HG03095 (cell line): ENCODE data around the gene OR4S2.

Source experiments
- ATAC-seq: cut with Tn5 transposase; IDR thresholded peaks from one replicate; pipeline ENCODE4 v1.9.1; 2021; ENCODE audit warnings: moderate library complexity; ENCODE audit not compliant: unreplicated experiment

OR4S2 gene, protein sequence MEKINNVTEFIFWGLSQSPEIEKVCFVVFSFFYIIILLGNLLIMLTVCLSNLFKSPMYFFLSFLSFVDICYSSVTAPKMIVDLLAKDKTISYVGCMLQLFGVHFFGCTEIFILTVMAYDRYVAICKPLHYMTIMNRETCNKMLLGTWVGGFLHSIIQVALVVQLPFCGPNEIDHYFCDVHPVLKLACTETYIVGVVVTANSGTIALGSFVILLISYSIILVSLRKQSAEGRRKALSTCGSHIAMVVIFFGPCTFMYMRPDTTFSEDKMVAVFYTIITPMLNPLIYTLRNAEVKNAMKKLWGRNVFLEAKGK

DNA sequence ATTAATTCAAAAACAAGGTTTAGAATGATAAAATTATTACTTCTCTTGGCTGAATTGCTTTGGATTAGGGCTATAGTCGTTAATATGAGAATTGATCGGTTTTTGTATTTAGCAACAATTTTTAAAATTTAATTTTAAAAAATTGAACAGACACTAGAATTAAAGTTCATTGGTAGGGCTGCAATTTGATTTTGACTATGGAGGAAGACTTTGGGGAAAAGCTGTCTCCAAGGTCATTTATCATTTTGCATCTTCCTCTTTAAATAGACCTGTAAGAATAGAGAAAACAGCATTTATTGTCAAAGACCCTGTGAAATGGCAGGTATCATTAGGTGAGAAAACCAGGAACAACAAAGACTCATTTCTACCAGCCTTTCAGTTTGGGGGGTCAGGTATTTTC is at the start of gene OR4S2:
TSS of gene OR4S2 (plus strand) at position 301 of the 400 bp plus-strand sequence. CDS start 2,577 bp downstream, outside the sequence.
- no peak for ATAC-seq

DNA sequence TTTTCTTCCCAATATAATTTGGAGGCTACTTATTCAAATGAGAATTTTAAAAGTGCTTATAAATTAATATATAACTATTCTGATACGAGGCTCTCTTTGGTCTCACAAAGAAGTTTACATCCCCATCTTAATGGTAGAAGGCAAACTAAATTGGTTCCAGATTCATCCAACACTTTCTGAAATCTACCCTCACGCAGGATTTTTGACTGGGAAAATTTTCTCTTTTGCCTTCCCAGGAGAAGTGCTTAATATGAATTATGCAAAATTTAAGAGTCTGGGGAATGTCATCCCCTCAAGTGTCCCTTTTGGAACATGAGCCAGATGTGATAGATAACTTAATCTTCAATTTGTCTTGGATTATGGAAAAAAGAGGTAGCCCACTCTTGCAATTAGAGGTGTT is 40.6 kb upstream of the OR4S2 start, which contains the start of gene OR4C11:
TSS of gene OR4C11 (minus strand) at position 101 of the 400 bp plus-strand sequence. CDS start 3,272 bp downstream, outside the sequence.
- ATAC-seq, result no peak

DNA sequence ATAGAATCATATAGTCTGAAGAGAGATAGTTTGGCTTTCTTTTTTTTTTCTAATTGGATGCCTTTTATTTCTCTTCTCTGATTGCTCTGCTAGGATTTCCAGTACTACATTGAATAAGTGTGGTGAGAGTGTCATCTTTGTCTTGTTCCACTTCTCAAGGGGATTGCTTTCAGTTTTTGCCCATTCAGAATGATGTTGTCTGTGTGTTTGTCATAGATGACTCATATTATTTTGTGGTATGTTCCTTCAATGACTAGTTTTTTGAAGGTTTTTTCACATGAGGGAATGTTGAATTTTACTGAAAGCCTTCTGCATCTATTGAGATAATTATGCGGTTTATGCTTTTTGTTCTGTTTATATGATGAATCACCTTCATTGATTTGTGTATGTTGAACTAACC is 23.6 kb upstream of the OR4S2 start:
- no peak for ATAC-seq

DNA sequence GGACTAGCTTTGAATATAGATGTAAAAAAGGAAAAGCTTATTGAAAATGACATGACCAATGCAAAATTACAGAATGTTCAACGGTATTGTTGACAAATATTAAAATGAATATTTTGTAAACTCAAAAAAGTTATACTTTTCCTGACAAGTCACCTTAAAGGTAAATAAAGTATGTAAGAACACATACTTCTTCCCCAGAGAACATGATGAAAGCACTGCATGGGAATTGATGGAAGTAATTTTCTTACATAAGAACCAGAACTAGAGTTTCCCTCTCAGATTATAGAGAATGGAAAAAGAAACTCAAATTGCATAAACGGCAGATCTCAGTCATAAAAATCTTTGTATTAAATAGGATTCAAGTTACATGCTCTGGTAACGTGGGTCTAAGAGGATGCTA is 13.3 kb upstream of the OR4S2 start, which contains the start of gene OR4P4:
TSS of gene OR4P4 (plus strand) at position 301 of the 400 bp plus-strand sequence.
- no peak for ATAC-seq

DNA sequence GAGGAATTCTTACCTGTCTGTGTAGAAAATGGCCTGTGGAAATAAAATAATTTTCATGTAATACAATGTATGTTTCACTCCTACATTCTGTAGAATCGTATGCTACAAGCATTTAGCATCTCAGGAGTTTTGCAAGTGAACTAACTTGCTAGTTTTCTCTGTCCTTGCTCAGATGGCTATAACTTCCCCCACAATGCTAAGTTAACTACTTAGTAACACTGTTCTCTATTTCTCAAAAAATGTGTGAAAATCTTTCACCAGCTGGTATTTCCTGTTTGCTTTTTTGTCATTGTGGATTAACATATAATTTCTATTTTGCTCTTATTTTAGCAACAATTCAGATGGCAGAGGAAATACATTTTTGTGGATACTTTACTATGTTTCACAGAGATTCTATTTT is 4.4 kb downstream of the OR4S2 start:
- ATAC-seq, result no peak

DNA sequence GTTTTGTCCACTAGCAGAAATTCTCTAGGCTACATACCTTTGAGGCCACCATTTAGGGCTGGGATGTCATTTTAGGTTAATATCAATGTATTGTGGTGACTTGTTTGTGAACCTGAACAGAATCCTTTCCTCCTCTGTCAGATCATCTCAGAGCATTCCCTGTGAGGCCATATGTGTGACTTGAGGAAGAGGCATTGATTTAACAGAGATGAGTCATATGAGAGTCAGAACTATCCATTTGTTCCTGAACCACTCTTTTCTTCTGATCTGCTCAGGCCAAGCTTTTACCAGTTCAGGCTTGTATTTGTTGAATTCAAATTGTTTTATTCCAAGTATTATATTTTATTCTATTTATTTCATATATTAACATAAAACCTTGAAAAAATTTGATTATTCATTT is 7.0 kb downstream of the OR4S2 start:
- ATAC-seq, result no peak

DNA sequence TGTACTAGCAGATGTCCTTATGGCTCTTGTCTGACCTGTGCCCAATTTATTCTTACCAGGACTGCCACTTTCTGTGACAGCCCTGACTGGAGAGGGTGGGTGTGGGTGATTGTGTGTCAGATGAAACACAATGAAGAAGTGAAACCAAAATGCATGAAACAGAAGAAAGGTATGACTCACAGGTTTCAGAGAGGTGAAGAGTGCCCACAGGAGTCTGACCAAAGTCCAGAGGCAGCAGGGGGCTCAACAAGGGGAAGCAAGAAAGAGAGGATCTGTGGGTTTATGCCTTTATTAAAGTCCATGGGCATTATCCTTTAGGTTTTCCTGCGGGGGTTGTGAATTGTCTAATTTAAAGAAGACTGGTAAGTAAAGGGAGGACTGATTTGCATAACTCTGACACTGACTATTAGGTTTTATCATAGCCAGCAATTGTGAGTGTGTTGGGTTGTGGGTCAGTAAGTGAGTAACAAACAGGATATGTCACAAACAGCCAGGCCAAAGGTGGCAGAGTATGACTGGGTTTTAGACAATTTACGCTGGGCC is 10.0 kb downstream of the OR4S2 start:
- peak; percentile 97 for ATAC-seq

DNA sequence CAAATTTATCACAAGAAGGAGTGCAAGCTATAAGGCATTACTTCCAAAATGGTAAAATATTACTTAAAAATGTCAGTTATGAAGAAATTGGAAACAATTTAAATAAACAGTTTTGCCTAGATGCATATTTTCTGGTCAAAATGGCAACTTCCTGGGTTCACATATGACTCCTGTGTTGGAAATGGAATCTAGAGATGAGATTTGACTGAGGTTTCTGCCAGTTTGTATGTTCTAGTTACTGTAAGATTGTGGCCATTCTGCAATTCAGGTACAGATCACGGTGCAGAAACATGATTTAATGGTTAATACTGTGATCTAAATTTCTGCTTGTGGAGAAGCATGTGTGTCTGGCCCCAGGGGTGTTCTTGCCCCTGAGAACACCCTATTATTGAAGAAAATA is 10.5 kb downstream of the OR4S2 start:
- ATAC-seq, result peak; percentile 29

DNA sequence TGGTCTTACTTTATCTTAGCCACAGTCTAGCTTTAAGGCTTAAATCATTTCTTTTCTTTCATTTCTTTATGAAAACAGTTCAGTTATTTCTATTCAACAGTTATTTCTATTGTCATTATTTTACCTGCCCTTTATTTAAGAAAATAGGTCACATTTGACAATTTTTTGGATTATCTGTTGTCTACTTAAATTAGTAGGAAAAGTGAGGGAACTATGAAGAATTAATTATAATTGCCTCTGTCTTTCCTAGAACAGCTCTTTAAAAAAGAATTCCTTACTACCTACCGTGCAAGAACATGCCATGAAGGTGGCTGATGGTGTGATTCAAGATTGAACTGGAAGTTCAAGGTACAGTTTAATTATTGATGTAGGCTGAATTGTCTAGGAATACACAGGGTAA is 13.8 kb downstream of the OR4S2 start, which contains the start of gene OR4C6:
TSS of gene OR4C6 (plus strand) at position 301 of the 400 bp plus-strand sequence. CDS start 2,966 bp downstream, outside the sequence.
- no peak for ATAC-seq

DNA sequence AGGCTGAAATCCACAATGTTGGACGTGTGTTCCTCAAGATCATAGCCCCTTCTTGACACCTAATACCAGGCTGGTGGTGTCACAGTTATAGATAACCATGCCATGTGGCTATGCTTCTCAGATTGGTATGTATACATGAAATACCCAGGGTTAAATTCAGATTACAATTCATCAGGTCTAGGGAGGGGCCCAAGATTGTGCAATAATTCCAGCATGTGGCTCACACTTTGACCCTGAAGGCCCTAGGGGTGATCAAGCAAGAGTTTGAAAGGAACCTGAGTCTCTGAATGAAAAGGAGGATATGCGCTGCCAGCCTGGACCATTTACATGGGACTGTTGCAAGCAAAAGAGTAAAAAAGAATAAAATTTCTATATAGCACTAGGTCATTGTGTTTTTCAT is 21.2 kb downstream of the OR4S2 start:
- no peak for ATAC-seq

DNA sequence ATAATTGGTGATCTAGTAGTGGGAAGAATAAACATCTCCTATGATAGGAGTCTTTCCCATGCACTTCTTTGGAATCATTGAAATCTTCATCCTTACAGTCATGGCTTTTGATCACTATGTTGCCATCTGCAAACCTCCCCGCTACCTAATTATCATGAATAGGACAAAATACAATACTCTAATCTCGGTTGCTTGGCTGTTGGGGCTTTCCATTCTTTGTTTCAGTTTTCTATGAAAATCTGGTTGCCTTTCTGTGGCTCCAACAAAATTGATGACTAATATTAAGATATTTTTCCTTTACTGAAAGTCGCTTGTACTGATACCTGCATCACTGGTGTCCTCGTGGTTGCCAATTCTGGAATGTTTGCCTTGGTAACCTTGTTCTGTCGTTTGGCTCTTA is 25.7 kb downstream of the OR4S2 start:
- no peak for ATAC-seq

DNA sequence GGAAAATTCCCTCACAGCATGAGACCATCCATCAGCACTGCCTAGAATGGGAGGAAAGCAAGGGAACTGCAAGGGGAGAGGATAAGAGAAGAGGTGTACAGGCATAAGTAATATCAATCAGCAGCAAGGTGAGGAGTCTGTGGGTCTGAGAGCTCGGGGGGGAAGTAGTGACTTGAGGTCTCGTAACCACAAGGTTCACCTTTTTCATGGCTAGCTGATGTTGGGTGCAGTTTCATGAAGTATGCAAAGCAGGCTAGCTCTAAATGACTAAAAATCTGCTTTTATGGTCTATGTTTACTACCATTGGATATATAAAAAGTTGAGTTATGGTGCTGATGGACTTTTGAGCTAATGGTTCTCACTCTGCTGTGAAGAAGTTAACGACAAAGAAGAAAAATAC is 49.7 kb downstream of the OR4S2 start:
- ATAC-seq, result peak; percentile 66

DNA sequence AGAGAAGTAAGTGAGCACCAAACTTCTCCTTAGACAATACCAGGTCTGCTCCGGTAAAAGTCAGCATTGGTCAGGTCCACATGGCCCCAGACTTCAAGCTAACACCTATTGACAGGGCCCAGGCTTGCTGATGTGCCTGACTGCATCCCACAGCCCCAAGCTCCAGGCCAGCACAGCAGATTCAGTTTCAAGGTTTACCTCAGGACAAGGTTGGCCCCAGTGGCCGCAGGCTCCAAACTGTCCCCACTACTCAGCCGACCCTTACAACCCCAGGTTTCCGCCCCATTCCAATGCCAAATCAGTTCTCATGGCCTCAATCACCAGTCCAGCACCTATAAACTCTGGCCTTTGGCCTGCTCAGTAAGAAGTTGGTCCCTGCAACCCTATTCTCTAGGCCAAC is 53.3 kb downstream of the OR4S2 start:
- no peak for ATAC-seq
